B cell (primary cell): ENCODE measurements around the gene CCL14. TPM values are rescaled to one million over a fixed set of nuclear protein-coding genes. Genes with fewer than 3 reads are reported as not detected.
A peak's percentile ranks its signal among the peaks of the same experiment; 100 is the strongest.

Source experiments
- ATAC-seq: fragments of 200-7000 bp; cut with Tn5 transposase; one replicate; pipeline ENCODE4 v1.10.0; 2021; ENCODE audit warnings: low read depth, mild to moderate bottlenecking, moderate number of reproducible peaks, moderate library complexity
- CTCF ChIA-PET: fragments of 350-600 bp; sonication (Branson Sonifier 250); formaldehyde crosslinking; loops from one replicate; lab custom pipeline; 2021; ENCODE audit warnings: antibody characterized with exemption, inconsistent platforms; lab: Charles Lee
- POLR2A ChIA-PET: fragments of 350-600 bp; sonication (Branson Sonifier 250); formaldehyde crosslinking; loops from one replicate; lab custom pipeline; 2021; ENCODE audit warnings: antibody characterized with exemption; lab: Charles Lee
- DNase-seq: peaks from one replicate; pipeline ENCODE4 v3.0.0; 2013
- H2AFZ ChIP-seq: 2 replicates; pipeline ENCODE4 v1.6.1; 2012; ENCODE audit warnings: mild to moderate bottlenecking, low read depth, low read length; ENCODE audit not compliant: insufficient read depth, poor library complexity, severe bottlenecking
- H3K27ac ChIP-seq, 2 donors: 1 replicate in 1 of 2; 2 replicates in 1 of 2; pipeline ENCODE4 v1.5.1; 2012 to 2013; ENCODE audit warnings: low read length in 2 of 2, mild to moderate bottlenecking in 2 of 2, moderate library complexity in 1 of 2
- H3K27me3 ChIP-seq, 4 experiments: fragments of 200-600 bp in 1 of 4; sonication (generic) in 1 of 4; replicated peaks in 1 of 4; 1 replicate in 2 of 4; 2 replicates in 2 of 4; pipeline versions ENCODE4 v1.6.1 to v1.7.0; 2013 to 2016; ENCODE audit warnings: low read length in 3 of 4, mild to moderate bottlenecking in 2 of 4, mixed read lengths in 1 of 4, moderate library complexity in 1 of 4; ENCODE audit not compliant: insufficient read depth in 4 of 4, control insufficient read depth in 3 of 4; ENCODE audit errors: control extremely low read depth in 1 of 4
- H3K36me3 ChIP-seq, 2 experiments: replicated peaks in 1 of 2; 1 replicate in 1 of 2; 2 replicates in 1 of 2; pipeline versions ENCODE4 v1.6.1 to v1.7.1; 2013; ENCODE audit warnings: low read length in 1 of 2; ENCODE audit not compliant: insufficient read depth in 2 of 2, control insufficient read depth in 1 of 2; ENCODE audit errors: control extremely low read depth in 1 of 2, extremely low read depth in 1 of 2
- H3K4me1 ChIP-seq, 2 donors: fragments of 200-600 bp in 1 of 2; sonication (generic) in 1 of 2; 1 replicate in 1 of 2; 2 replicates in 1 of 2; pipeline versions ENCODE4 v1.5.1 to v1.6.1; 2013 to 2017; ENCODE audit warnings: low read length in 2 of 2; ENCODE audit not compliant: control insufficient read depth in 2 of 2, insufficient read depth in 2 of 2
- H3K4me2 ChIP-seq: replicated peaks from 2 replicates; pipeline ENCODE3; 2012; ENCODE audit warnings: mild to moderate bottlenecking, low read depth, low read length; ENCODE audit not compliant: poor library complexity, severe bottlenecking
- H3K4me3 ChIP-seq, 5 experiments: fragments of 200-600 bp in 1 of 5; sonication (generic) in 1 of 5; 1 replicate in 3 of 5; 2 replicates in 2 of 5; pipeline versions ENCODE4 v1.5.1 to v1.7.0; 2011 to 2016; ENCODE audit warnings: low read length in 4 of 5, mild to moderate bottlenecking in 4 of 5, low read depth in 2 of 5, control low read depth in 1 of 5, moderate library complexity in 1 of 5; ENCODE audit not compliant: insufficient read depth in 1 of 5; ENCODE audit errors: control extremely low read depth in 1 of 5, extremely low read depth in 1 of 5
- H3K79me2 ChIP-seq: fragments of 200-600 bp; sonication (generic); one replicate; pipeline ENCODE4 v1.6.0; 2016; ENCODE audit warnings: low read length; ENCODE audit not compliant: control insufficient read depth, insufficient read depth
- H3K9ac ChIP-seq: fragments of 200-600 bp; sonication (generic); 2 replicates; pipeline ENCODE4 v1.6.1; 2017; ENCODE audit warnings: mild to moderate bottlenecking, low read length, moderate library complexity
- H3K9me3 ChIP-seq, 3 donors: one replicate each; pipeline versions ENCODE4 v1.6.1 to v1.7.1; 2013; ENCODE audit warnings: low read length in 2 of 3; ENCODE audit not compliant: control insufficient read depth in 2 of 3, insufficient read depth in 1 of 3; ENCODE audit errors: control extremely low read depth in 1 of 3
- H4K20me1 ChIP-seq: 2 replicates; pipeline ENCODE4 v1.6.0; 2012; ENCODE audit warnings: mild to moderate bottlenecking, low read length; ENCODE audit not compliant: insufficient read depth, control insufficient read depth, poor library complexity, severe bottlenecking
- H3K27ac Mint-ChIP-seq: one replicate; pipeline ENCODE4 v1.8.0; 2021; ENCODE audit warnings: mixed read lengths
- H3K27me3 Mint-ChIP-seq: one replicate; pipeline ENCODE4 v1.8.0; 2021; ENCODE audit warnings: mixed read lengths
- H3K4me1 Mint-ChIP-seq: one replicate; pipeline ENCODE4 v1.8.0; 2021; ENCODE audit warnings: mixed read lengths
- H3K4me3 Mint-ChIP-seq: one replicate; pipeline ENCODE4 v1.8.0; 2021; ENCODE audit warnings: mixed read lengths
- H3K9me3 Mint-ChIP-seq: one replicate; pipeline ENCODE4 v1.8.0; 2022; ENCODE audit warnings: mixed read lengths; ENCODE audit not compliant: insufficient read depth
- EZH2 ChIP-seq: IDR thresholded peaks from 2 replicates; pipeline ENCODE4 v1.6.1; 2012; ENCODE audit warnings: borderline replicate concordance, low read depth, mild to moderate bottlenecking, moderate library complexity, low read length; ENCODE audit not compliant: insufficient read depth, poor library complexity, severe bottlenecking
- WGBS: methylation state at CpG from one replicate; pipeline ENCODE4 v1.1.5; 2013; ENCODE audit warnings: missing lambda C conversion rate; ENCODE audit not compliant: insufficient coverage; 5-methylcytosine and 5-hydroxymethylcytosine counted together
- intact Hi-C: fragments of 100-400 bp; cut with micrococcal nuclease; formaldehyde crosslinking; loops from one replicate; pipeline ENCODE4 v1.10.0; 2022
- polyA plus RNA-seq: library from polyadenylated mRNA; depleted of rRNA; stranded (reverse); fragments of >200 nt; gene quantifications from 2 replicates; pipeline ENCODE4 v1.2.3, GENCODE V29; 2012
- total RNA-seq, 2 donors: library from RNA; stranded (reverse); fragments of 120-200 nt in 1 of 2; gene quantifications; 1 replicate in 1 of 2; 2 replicates in 1 of 2; pipeline versions ENCODE4 v1.2.3 to v1.2.4, GENCODE V29; 2013 to 2022
- TF ChIP-seq, protein P1 (sequence below): fragments of 200-600 bp; IDR thresholded peaks from one replicate; pipeline ENCODE4 v1.8.0; 2022; ENCODE audit warnings: antibody characterized with exemption, mild to moderate bottlenecking

Gene CCL14
- total and polyA plus RNA-seq, 2 donors (not counting 1 experiment from before 2014, with no cell fraction given): not detected

DNA sequence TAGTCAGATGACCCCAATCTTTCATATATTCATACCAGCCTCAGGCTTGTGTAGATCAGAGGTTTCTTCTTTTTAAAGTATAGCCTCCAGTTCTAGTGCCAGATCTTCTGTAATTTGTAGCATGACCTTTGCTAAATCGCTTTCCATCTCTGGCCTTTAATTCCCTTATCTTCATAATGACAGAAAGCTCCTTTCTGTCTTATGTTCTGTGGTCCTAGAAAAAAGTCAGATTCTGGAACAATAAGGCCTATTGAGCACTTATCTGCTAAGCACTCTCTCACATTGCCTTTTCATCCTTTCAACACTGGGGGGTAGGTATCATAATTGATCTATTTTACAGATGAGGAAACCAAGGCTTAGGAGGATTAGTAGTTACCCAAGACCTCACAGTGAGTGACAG is 14.5 kb downstream of the CCL14 start:
- no CpG with 5 or more reads among the region's 1 CpG for WGBS
- ATAC-seq (no peak), DNase-seq (no peak)
- no peak overlapping the region for H2AFZ ChIP-seq
- no peak overlapping the region for H3K4me3 Mint-ChIP-seq
- ChIA-PET POLR2A (no interaction called here), CTCF (interaction anchor here (5.2 to 15.7 kb wide), 3 partner anchors 10 to 510 kb away, joined by 26 to 639 read pairs (median 72); partner anchors contain the start of gene CCL16)
- intact Hi-C loops: no loop called here
- no peaks in the 10 kb centered on the region for H3K9me3 ChIP-seq
- H3K9ac ChIP-seq: no peak overlapping the region
- H3K4me1 ChIP-seq: peaks cover 4 to 5% of the 10 kb centered on the region in 2 donors
- no peaks in the 10 kb centered on the region for H3K27me3 ChIP-seq
- H3K4me1 Mint-ChIP-seq: peaks cover 10% of the 10 kb centered on the region
- no peaks in the 10 kb centered on the region for H3K79me2 ChIP-seq
- H3K27ac ChIP-seq: no peak overlapping the region
- H3K4me3 ChIP-seq: no peak overlapping the region
- H3K27ac Mint-ChIP-seq: no peak overlapping the region
- peaks cover 21% of the 10 kb centered on the region for H3K27me3 Mint-ChIP-seq
- no peak overlapping the region for H3K4me2 ChIP-seq
- H3K36me3 ChIP-seq: no peaks in the 10 kb centered on the region
- no peaks in the 10 kb centered on the region for H3K9me3 Mint-ChIP-seq
- TF ChIP-seq, protein P1, sequence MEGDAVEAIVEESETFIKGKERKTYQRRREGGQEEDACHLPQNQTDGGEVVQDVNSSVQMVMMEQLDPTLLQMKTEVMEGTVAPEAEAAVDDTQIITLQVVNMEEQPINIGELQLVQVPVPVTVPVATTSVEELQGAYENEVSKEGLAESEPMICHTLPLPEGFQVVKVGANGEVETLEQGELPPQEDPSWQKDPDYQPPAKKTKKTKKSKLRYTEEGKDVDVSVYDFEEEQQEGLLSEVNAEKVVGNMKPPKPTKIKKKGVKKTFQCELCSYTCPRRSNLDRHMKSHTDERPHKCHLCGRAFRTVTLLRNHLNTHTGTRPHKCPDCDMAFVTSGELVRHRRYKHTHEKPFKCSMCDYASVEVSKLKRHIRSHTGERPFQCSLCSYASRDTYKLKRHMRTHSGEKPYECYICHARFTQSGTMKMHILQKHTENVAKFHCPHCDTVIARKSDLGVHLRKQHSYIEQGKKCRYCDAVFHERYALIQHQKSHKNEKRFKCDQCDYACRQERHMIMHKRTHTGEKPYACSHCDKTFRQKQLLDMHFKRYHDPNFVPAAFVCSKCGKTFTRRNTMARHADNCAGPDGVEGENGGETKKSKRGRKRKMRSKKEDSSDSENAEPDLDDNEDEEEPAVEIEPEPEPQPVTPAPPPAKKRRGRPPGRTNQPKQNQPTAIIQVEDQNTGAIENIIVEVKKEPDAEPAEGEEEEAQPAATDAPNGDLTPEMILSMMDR: no peak
- TF ChIP-seq EZH2: no peak
- no peaks in the 10 kb centered on the region for H4K20me1 ChIP-seq

GRCh38 chr17:35969558-35970380 is 16.8 kb downstream of the CCL14 start:
- H3K4me3 Mint-ChIP-seq: no peak overlapping the region
- H2AFZ ChIP-seq: no peak overlapping the region
- H3K4me1 ChIP-seq: no peaks in the 10 kb centered on the region
- no peak overlapping the region for H3K4me3 ChIP-seq
- intact Hi-C loops: loop anchor here (1.0 kb wide), 2 partner anchors 180 to 514 kb away; no protein-coding TSS in a partner anchor
- H3K9me3 Mint-ChIP-seq: no peaks in the 10 kb centered on the region
- H3K79me2 ChIP-seq: no peaks in the 10 kb centered on the region
- POLR2A ChIA-PET: interaction anchor here (0.6 to 1.0 kb wide), 2 partner anchors 115 to 514 kb away, joined by 3 to 8 read pairs; no protein-coding TSS in a partner anchor
- H3K4me2 ChIP-seq: no peak overlapping the region
- CTCF ChIA-PET: interaction anchor here (0.5 to 15.7 kb wide), 39 partner anchors 8 to 1132 kb away, joined by 3 to 639 read pairs (median 4); partner anchors contain the start of genes CCL16 and ZNHIT3
- H3K27ac Mint-ChIP-seq: no peak overlapping the region
- DNase-seq (peak; percentile 84), ATAC-seq (peak; percentile 60)
- no peaks in the 10 kb centered on the region for H3K27me3 ChIP-seq
- 43% methylated on average over 7 of the region's 8 CpGs for WGBS
- H3K27ac ChIP-seq: no peak overlapping the region
- peaks cover 21% of the 10 kb centered on the region for H3K27me3 Mint-ChIP-seq
- H3K9ac ChIP-seq: no peak overlapping the region
- peaks cover 1% of the 10 kb centered on the region for H3K4me1 Mint-ChIP-seq
- H3K9me3 ChIP-seq: no peaks in the 10 kb centered on the region
- no peaks in the 10 kb centered on the region for H3K36me3 ChIP-seq
- no peaks in the 10 kb centered on the region for H4K20me1 ChIP-seq
- TF ChIP-seq EZH2: no peak
- TF ChIP-seq, protein P1: peak; percentile 92
